ENCODE results near the gene SLC26A2. TPM values are rescaled to one million over a fixed set of nuclear protein-coding genes. Genes with fewer than 3 reads are reported as not detected.

The SLC26A2 gene
- total RNA-seq, 1 donor from 2014 or later = 15.4 TPM

DNA sequence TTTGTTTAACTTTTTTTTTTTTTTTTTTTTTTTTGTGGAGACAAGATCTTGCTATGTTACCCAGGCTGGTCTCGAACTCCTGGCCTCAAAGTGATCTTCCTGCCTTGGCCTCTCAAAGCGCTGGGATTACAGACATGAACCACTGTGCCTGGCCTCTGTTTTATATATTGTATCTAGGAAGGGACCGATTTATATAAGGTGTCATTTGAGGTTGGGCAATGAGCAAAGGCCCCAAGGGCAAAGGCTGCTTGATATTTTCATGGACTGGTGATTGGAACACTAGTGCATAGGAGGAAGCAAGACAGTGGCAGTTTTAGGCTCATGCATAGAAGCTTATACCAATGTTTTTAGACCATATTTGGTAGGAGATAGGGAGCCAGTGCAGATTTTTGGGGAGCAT lies 3.2 kb downstream of the SLC26A2 start:
- Mint-ChIP-seq H3K36me3 (no peaks in the 10 kb centered on the region), H3K27ac (no peak overlapping the region), H3K4me1 (peaks cover 21% of the 10 kb centered on the region), H3K27me3 (ENCODE audit: low read depth) (no peaks in the 10 kb centered on the region), H3K9me3 (no peaks in the 10 kb centered on the region), H3K4me3 (no peak overlapping the region)
- TF ChIP-seq CTCF (IDR thresholded peaks at IDR 0.05; ENCODE audit: unreplicated experiment) = no peak
- DNase-seq (ENCODE audit: low spot score in 2 of 2, unreplicated experiment in 2 of 2) = no peak

GRCh38 chr5:149966946-149967345 lies 6.4 kb downstream of the SLC26A2 start:
- no peak for DNase-seq (ENCODE audit: low spot score in 2 of 2, unreplicated experiment in 2 of 2)
- Mint-ChIP-seq H3K27me3 (ENCODE audit: low read depth) (no peaks in the 10 kb centered on the region), H3K36me3 (no peaks in the 10 kb centered on the region), H3K4me3 (no peak overlapping the region), H3K9me3 (no peaks in the 10 kb centered on the region), H3K27ac (no peak overlapping the region), H3K4me1 (peaks cover 2% of the 10 kb centered on the region)
- TF ChIP-seq CTCF (IDR thresholded peaks at IDR 0.05; ENCODE audit: unreplicated experiment) = no peak

- TF ChIP-seq CTCF (IDR thresholded peaks at IDR 0.05; ENCODE audit: unreplicated experiment) = no peak
- no peak overlapping the region for H3K4me3 Mint-ChIP-seq
These were observed 8.8 kb downstream of the SLC26A2 start for GRCh38 chr5:149969181-149969930.

DNA sequence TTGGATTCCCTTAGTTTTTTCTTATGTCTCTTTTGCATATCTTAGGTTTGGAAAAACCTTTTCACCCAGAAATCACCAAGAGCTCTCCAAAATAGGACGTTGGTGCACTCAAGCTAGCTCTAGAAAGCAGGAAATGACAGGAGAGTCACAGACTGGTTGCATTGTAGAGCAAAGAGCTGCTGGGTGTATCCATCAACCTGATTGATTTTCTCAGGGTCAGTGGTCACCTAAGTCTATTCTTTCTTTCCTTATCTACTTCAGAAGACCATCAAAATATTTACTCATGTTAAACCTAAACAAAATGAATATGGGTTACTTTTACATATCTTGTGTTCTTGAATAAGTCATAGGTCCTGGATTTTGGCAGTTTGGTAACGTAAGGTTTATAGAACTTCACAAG lies 14.9 kb downstream of the SLC26A2 start:
- Mint-ChIP-seq H3K36me3 (peaks cover 10% of the 10 kb centered on the region), H3K9me3 (no peaks in the 10 kb centered on the region), H3K4me3 (no peak overlapping the region), H3K27me3 (ENCODE audit: low read depth) (no peaks in the 10 kb centered on the region), H3K27ac (no peak overlapping the region), H3K4me1 (no peaks in the 10 kb centered on the region)
- no peak for TF ChIP-seq CTCF (IDR thresholded peaks at IDR 0.05; ENCODE audit: unreplicated experiment)
- DNase-seq (ENCODE audit: low spot score in 2 of 2, unreplicated experiment in 2 of 2) = no peak

More at GRCh38 chr5:149969181-149969930, 8.8 kb downstream of the SLC26A2 start:
- Mint-ChIP-seq H3K27me3 (ENCODE audit: low read depth) (no peaks in the 10 kb centered on the region), H3K4me1 (no peaks in the 10 kb centered on the region), H3K9me3 (no peaks in the 10 kb centered on the region), H3K36me3 (no peaks in the 10 kb centered on the region), H3K27ac (no peak overlapping the region)
- no peak for DNase-seq (ENCODE audit: low spot score in 2 of 2, unreplicated experiment in 2 of 2)

DNA sequence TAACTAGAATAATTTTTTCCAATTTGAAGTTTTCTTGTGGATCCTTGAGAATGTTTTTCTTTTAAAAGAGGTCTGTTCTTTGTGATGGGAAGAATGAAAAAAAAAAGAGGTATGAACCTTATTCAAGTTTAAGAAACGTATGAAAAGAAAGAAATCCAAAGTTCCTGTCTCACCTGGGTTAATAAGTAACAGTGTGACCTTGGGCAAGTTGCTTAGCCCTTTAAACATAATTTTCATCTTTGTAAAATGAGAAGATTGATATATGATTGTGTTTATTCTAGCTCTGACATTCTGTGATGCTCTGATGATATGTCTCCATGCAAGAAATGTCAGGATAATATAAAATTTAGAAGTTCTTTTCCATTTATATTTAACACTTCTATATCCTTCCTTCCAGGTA lies 19.3 kb downstream of the SLC26A2 start:
- Mint-ChIP-seq H3K27ac (no peak overlapping the region), H3K4me1 (peaks cover 4% of the 10 kb centered on the region), H3K9me3 (no peaks in the 10 kb centered on the region), H3K36me3 (peaks cover 8% of the 10 kb centered on the region), H3K27me3 (ENCODE audit: low read depth) (no peaks in the 10 kb centered on the region), H3K4me3 (no peak overlapping the region)
- TF ChIP-seq CTCF (IDR thresholded peaks at IDR 0.05; ENCODE audit: unreplicated experiment) = no peak
- no peak for DNase-seq (ENCODE audit: low spot score in 2 of 2, unreplicated experiment in 2 of 2)
